Breast epithelium (tissue), 4 donors: ENCODE measurements around the gene UNC93B1. TPM values are rescaled to one million over a fixed set of nuclear protein-coding genes. Genes with fewer than 3 reads are reported as not detected.

ENCODE experiments used
- DNase-seq, 2 donors: peaks; one replicate each; pipeline ENCODE4 v3.0.0-alpha.2; 2019; ENCODE audit warnings: low spot score in 2 of 2
- H3K27ac ChIP-seq, 2 donors: fragments of 200-600 bp; sonication (generic) in 1 of 2; one replicate each; pipeline ENCODE4 v1.5.1; 2016 to 2019; ENCODE audit warnings: mild to moderate bottlenecking in 1 of 2
- H3K27me3 ChIP-seq, 2 donors: fragments of 200-600 bp; sonication (generic) in 1 of 2; one replicate each; pipeline versions ENCODE4 v1.5.1 to v1.6.0; 2017 to 2019; ENCODE audit warnings: control low read depth in 1 of 2, mild to moderate bottlenecking in 1 of 2
- H3K36me3 ChIP-seq: fragments of 200-600 bp; one replicate; pipeline ENCODE4 v1.5.1; 2019
- H3K4me1 ChIP-seq, 2 donors: fragments of 200-600 bp; sonication (generic); one replicate each; pipeline ENCODE4 v1.5.1; 2016 to 2019; ENCODE audit warnings: control low read depth in 1 of 2
- H3K4me3 ChIP-seq, 3 donors: fragments of 200-600 bp; sonication (generic); 1 replicate in 2 of 3; 2 replicates in 1 of 3; pipeline ENCODE4 v1.5.1; 2016 to 2019; ENCODE audit warnings: mild to moderate bottlenecking in 3 of 3, moderate library complexity in 2 of 3
- H3K9me3 ChIP-seq, 2 donors: fragments of 200-600 bp; sonication (generic) in 1 of 2; one replicate each; pipeline ENCODE4 v1.5.1; 2016 to 2019; ENCODE audit warnings: control low read depth in 1 of 2
- CTCF ChIP-seq, 3 donors: fragments of 450-650 bp; IDR thresholded peaks; one replicate each; pipeline ENCODE4 v1.5.1; 2016 to 2017; ENCODE audit warnings: antibody characterized with exemption in 3 of 3, mild to moderate bottlenecking in 3 of 3, moderate library complexity in 3 of 3
- POLR2A ChIP-seq: fragments of 450-650 bp; IDR thresholded peaks from one replicate; pipeline ENCODE4 v1.6.1; 2016; ENCODE audit warnings: antibody characterized with exemption, mild to moderate bottlenecking, moderate library complexity
- POLR2AphosphoS5 ChIP-seq, 3 donors: sonication (generic); formaldehyde crosslinking; IDR thresholded peaks; one replicate each; pipeline ENCODE4 v1.6.1; 2017; ENCODE audit warnings: antibody characterized with exemption in 3 of 3
- intact Hi-C: fragments of 100-400 bp; cut with DNase I; formaldehyde crosslinking; loops from one replicate; pipeline ENCODE4 v1.15.1; 2023; ENCODE audit warnings: low total_unique reads
- total RNA-seq, 3 donors: library from RNA; depleted of rRNA; stranded (reverse); fragments of >200 nt; gene quantifications; one replicate each; pipeline ENCODE4 v1.1.0, GENCODE V29; 2016

UNC93B1 gene
- total RNA-seq, 3 donors from 2014 or later, result 40.3 to 63.7 (median 49.8) TPM

GRCh38 chr11:68044145-68044813 is 40.4 kb upstream of the UNC93B1 start:
- no peaks in the 10 kb centered on the region for H3K27me3 ChIP-seq
- H3K4me1 ChIP-seq, result peaks cover 4% of the 10 kb centered on the region in 2 donors
- intact Hi-C loops, result no loop called here
- TF ChIP-seq POLR2A (no peak), CTCF (IDR thresholded peaks at IDR 0.05) (no peak), POLR2AphosphoS5 (IDR thresholded peaks at IDR 0.05) (no peak)
- H3K36me3 ChIP-seq, result no peaks in the 10 kb centered on the region
- no peak overlapping the region for H3K4me3 ChIP-seq
- DNase-seq, result no peak
- no peak overlapping the region for H3K27ac ChIP-seq
- H3K9me3 ChIP-seq, result no peaks in the 10 kb centered on the region

GRCh38 chr11:68043349-68044144 is 39.6 kb upstream of the UNC93B1 start:
- Histone ChIP-seq H3K4me1 (peaks cover 4% of the 10 kb centered on the region in 2 donors), H3K4me3 (no peak overlapping the region), H3K27ac (no peak overlapping the region), H3K9me3 (no peaks in the 10 kb centered on the region), H3K27me3 (no peaks in the 10 kb centered on the region), H3K36me3 (no peaks in the 10 kb centered on the region)
- no peak for DNase-seq
- intact Hi-C loops, result no loop called here
- no peak for TF ChIP-seq CTCF (IDR thresholded peaks at IDR 0.05)
- no peak for TF ChIP-seq POLR2AphosphoS5 (IDR thresholded peaks at IDR 0.05)
- TF ChIP-seq POLR2A, result no peak

GRCh38 chr11:68043029-68043348 is 39.1 kb upstream of the UNC93B1 start:
- TF ChIP-seq POLR2AphosphoS5 (IDR thresholded peaks at IDR 0.05), result no peak
- no peak for TF ChIP-seq CTCF (IDR thresholded peaks at IDR 0.05)
- TF ChIP-seq POLR2A, result no peak
- H3K27me3 ChIP-seq, result no peaks in the 10 kb centered on the region
- H3K9me3 ChIP-seq, result no peaks in the 10 kb centered on the region
- intact Hi-C loops, result no loop called here
- peaks cover 9 to 10% of the 10 kb centered on the region in 2 donors for H3K4me1 ChIP-seq
- H3K36me3 ChIP-seq, result no peaks in the 10 kb centered on the region
- no peak for DNase-seq
- no peak overlapping the region for H3K27ac ChIP-seq
- H3K4me3 ChIP-seq, result no peak overlapping the region

- no peak for TF ChIP-seq POLR2AphosphoS5 (IDR thresholded peaks at IDR 0.05)
- no peak for TF ChIP-seq CTCF (IDR thresholded peaks at IDR 0.05)
- no peak for TF ChIP-seq POLR2A
- peak overlapping the region in 1 of 2 donors; percentile 88 for H3K27ac ChIP-seq
- H3K4me3 ChIP-seq, result no peak overlapping the region
- peaks cover 12 to 15% of the 10 kb centered on the region in 2 donors for H3K4me1 ChIP-seq
- intact Hi-C loops, result no loop called here
- no peaks in the 10 kb centered on the region for H3K36me3 ChIP-seq
- H3K27me3 ChIP-seq, result no peaks in the 10 kb centered on the region
- no peak for DNase-seq
- no peaks in the 10 kb centered on the region for H3K9me3 ChIP-seq
Measured at GRCh38 chr11:68042219-68043028, 38.5 kb upstream of the UNC93B1 start.
